ENCODE measurements around the gene TOGARAM1.
A peak's percentile ranks its signal among the peaks of the same experiment; 100 is the strongest.

TOGARAM1 gene

DNA sequence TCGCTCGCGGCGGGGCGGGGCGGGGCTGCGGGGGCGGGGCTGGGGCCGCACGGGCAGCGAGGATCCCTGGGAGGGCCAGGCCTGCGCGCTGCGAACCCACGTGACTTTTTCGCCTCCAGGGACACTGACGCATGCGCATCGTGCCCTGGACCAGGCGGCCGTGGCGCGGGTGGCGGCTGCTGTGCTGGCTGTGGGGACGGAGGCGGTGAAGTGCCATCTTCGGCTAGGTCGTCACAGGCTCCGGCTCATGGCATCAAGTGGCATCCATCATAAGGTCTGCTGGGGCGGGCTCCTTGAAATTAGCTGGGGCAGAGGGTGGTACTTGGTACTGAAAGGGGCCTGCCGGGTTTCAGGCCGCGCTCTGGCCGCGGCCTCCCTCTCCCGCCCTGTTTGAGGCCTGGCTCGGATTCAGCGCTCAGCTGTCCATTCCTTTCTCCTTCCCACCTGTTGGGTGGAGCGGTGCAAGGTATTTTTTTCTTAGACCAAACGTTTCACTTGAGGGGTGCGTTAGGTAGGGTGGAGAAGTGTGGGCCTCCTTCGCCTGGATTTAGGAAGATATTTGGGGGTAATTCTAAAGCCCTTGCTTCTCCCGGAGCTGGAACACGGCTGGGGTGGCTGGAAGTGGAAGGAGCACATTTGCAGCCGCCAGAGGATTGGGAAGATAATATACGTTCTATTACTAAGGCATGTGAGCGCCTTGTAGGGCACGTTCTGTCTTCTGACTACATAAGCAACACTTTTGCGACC, 122.2 kb downstream of the TOGARAM1 start, which contains the start of gene PRPF39:
PRPF39 (plus strand) TSS at position 141 of the 747 bp plus-strand sequence. CDS start 11,124 bp downstream, outside the sequence.
- Histone ChIP-seq H3K4me3 (ENCODE audit: low read depth, low read length) (peak within 1 kb of the TSS; percentile 82), H3K4me1 (ENCODE audit: control insufficient read depth, insufficient read depth, low read length) (peaks cover 9% of the 10 kb centered on the region; the same call in 1 of the 2 replicates), H3K27ac (ENCODE audit: extremely low read depth, low read depth, low read length) (peak within 1 kb of the TSS; percentile 90), H3K36me3 (ENCODE audit: control insufficient read depth in 2 of 2, insufficient read depth in 1 of 2, low read length in 2 of 2) (peaks cover 0 to 4% of the 10 kb centered on the region in 2 experiments; a peak in 1 of 3 replicates), H3K9me3 (ENCODE audit: control insufficient read depth, insufficient read depth, low read depth, low read length) (no peaks in the 10 kb centered on the region)
- ChIA-PET CTCF (interaction anchor here (0.6 kb wide), 1 partner anchor 188 kb away, joined by 3 read pairs; no protein-coding TSS in a partner anchor), POLR2A (interaction anchor here (0.9 to 1.4 kb wide), 3 partner anchors 10 to 122 kb away, joined by 3 to 13 read pairs (median 4); partner anchors contain the start of genes FKBP3, KLHL28 and TOGARAM1)
- no peak for TF ChIP-seq ZNF19 (tag by site-specific recombination; IDR thresholded peaks at IDR 0.05; ENCODE audit: low read depth)
- no peak for TF ChIP-seq GLIS2 (tag by site-specific recombination; IDR thresholded peaks at IDR 0.05)
- no peak for TF ChIP-seq ZNF23 (tag by site-specific recombination; IDR thresholded peaks at IDR 0.05; ENCODE audit: borderline replicate concordance)
- TF ChIP-seq ZBTB26 (tag by site-specific recombination; optimal IDR thresholded peaks at IDR 0.05): peak; percentile 54
- no peak for TF ChIP-seq HOXC10 (CRISPR knock-in tag; IDR thresholded peaks at IDR 0.05)
- TF ChIP-seq ZFHX2 (tag by site-specific recombination; conservative IDR thresholded peaks at IDR 0.05): 0 out of 2 replicates have a peak, but pooled peaks have one; percentile 35
- TF ChIP-seq, protein P1, sequence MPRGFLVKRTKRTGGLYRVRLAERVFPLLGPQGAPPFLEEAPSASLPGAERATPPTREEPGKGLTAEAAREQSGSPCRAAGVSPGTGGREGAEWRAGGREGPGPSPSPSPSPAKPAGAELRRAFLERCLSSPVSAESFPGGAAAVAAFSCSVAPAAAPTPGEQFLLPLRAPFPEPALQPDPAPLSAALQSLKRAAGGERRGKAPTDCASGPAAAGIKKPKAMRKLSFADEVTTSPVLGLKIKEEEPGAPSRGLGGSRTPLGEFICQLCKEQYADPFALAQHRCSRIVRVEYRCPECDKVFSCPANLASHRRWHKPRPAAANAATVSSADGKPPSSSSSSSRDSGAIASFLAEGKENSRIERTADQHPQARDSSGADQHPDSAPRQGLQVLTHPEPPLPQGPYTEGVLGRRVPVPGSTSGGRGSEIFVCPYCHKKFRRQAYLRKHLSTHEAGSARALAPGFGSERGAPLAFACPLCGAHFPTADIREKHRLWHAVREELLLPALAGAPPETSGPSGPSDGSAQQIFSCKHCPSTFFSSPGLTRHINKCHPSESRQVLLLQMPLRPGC (tag by site-specific recombination; IDR thresholded peaks at IDR 0.05): no peak
- peak; percentile 90 for TF ChIP-seq SCRT1 (tag by site-specific recombination; IDR thresholded peaks at IDR 0.05; ENCODE audit: borderline replicate concordance)
- peak; percentile 45; the same call in 1 of the 2 replicates for TF ChIP-seq ZNF335 (tag by site-specific recombination; conservative IDR thresholded peaks at IDR 0.05)
- TF ChIP-seq HOXD13 (CRISPR knock-in tag; IDR thresholded peaks at IDR 0.05; ENCODE audit: borderline replicate concordance): no peak
- TF ChIP-seq, protein P2, sequence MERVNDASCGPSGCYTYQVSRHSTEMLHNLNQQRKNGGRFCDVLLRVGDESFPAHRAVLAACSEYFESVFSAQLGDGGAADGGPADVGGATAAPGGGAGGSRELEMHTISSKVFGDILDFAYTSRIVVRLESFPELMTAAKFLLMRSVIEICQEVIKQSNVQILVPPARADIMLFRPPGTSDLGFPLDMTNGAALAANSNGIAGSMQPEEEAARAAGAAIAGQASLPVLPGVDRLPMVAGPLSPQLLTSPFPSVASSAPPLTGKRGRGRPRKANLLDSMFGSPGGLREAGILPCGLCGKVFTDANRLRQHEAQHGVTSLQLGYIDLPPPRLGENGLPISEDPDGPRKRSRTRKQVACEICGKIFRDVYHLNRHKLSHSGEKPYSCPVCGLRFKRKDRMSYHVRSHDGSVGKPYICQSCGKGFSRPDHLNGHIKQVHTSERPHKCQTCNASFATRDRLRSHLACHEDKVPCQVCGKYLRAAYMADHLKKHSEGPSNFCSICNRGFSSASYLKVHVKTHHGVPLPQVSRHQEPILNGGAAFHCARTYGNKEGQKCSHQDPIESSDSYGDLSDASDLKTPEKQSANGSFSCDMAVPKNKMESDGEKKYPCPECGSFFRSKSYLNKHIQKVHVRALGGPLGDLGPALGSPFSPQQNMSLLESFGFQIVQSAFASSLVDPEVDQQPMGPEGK (tag by site-specific recombination; IDR thresholded peaks at IDR 0.05): 0 out of 2 replicates have a peak, but pooled peaks have one; percentile 25
- TF ChIP-seq ZNF837 (tag by site-specific recombination; IDR thresholded peaks at IDR 0.05): no peak
- 0 out of 2 replicates have a peak, but pooled peaks have one; percentile 30 for TF ChIP-seq KLF9 (tag by site-specific recombination; IDR thresholded peaks at IDR 0.05; ENCODE audit: low read depth)
- no peak for TF ChIP-seq ZNF670 (tag by site-specific recombination; IDR thresholded peaks at IDR 0.05; ENCODE audit: low read depth)
- no peak for TF ChIP-seq PRDM4 (tag by site-specific recombination; IDR thresholded peaks at IDR 0.05)
- TF ChIP-seq ZBTB17 (tag by site-specific recombination; IDR thresholded peaks at IDR 0.05): peak; percentile 43
- 0 out of 2 replicates have a peak, but pooled peaks have one; percentile 31 for TF ChIP-seq ZFP37 (tag by site-specific recombination; IDR thresholded peaks at IDR 0.05)
- TF ChIP-seq, protein P3, sequence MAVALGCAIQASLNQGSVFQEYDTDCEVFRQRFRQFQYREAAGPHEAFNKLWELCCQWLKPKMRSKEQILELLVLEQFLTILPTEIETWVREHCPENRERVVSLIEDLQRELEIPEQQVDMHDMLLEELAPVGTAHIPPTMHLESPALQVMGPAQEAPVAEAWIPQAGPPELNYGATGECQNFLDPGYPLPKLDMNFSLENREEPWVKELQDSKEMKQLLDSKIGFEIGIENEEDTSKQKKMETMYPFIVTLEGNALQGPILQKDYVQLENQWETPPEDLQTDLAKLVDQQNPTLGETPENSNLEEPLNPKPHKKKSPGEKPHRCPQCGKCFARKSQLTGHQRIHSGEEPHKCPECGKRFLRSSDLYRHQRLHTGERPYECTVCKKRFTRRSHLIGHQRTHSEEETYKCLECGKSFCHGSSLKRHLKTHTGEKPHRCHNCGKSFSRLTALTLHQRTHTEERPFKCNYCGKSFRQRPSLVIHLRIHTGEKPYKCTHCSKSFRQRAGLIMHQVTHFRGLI (tag by site-specific recombination; IDR thresholded peaks at IDR 0.05): no peak
- TF ChIP-seq ZXDB (tag by site-specific recombination; IDR thresholded peaks at IDR 0.05): peak; percentile 61
- TF ChIP-seq GLIS1 (tag by site-specific recombination; IDR thresholded peaks at IDR 0.05): peak; percentile 48; the same call in 1 of the 2 replicates
- peak; percentile 32; the same call in 1 of the 2 replicates for TF ChIP-seq ZBTB11 (tag by site-specific recombination; conservative IDR thresholded peaks at IDR 0.05; ENCODE audit: low read depth)
- peak; percentile 62; the same call in 1 of the 2 replicates for TF ChIP-seq ZNF501 (tag by site-specific recombination; IDR thresholded peaks at IDR 0.05)
- TF ChIP-seq ZNF791 (tag by site-specific recombination; IDR thresholded peaks at IDR 0.05): no peak
- TF ChIP-seq ZNF561 (tag by site-specific recombination; IDR thresholded peaks at IDR 0.05; ENCODE audit: borderline replicate concordance): peak; percentile 20; the same call in 1 of the 2 replicates
